HG03565 (cell line): ENCODE measurements around the gene GNAQ.

ENCODE experiments used
- ATAC-seq: cut with Tn5 transposase; IDR thresholded peaks from one replicate; pipeline ENCODE4 v1.9.1; 2021; ENCODE audit warnings: mild to moderate bottlenecking, moderate library complexity; ENCODE audit not compliant: unreplicated experiment

Gene GNAQ

GRCh38 chr9:78005231-78006002, 26.2 kb downstream of the GNAQ start:
- ATAC-seq, result no peak

GRCh38 chr9:78004478-78005229, 27.0 kb downstream of the GNAQ start:
- no peak for ATAC-seq

GRCh38 chr9:78003730-78004129, 27.9 kb downstream of the GNAQ start:
- ATAC-seq, result no peak

GRCh38 chr9:78001946-78002731, 29.5 kb downstream of the GNAQ start:
- ATAC-seq, result no peak

- no peak for ATAC-seq
Measured at GRCh38 chr9:78000221-78000620, 31.4 kb downstream of the GNAQ start.

GRCh38 chr9:77999231-77999631, 32.4 kb downstream of the GNAQ start:
- ATAC-seq, result no peak

- no peak for ATAC-seq
Measured at GRCh38 chr9:77997611-77998284, 33.9 kb downstream of the GNAQ start.

- no peak for ATAC-seq
Measured at GRCh38 chr9:77996696-77997095, 34.9 kb downstream of the GNAQ start.

- ATAC-seq, result no peak
Measured at GRCh38 chr9:77991191-77991590, 40.4 kb downstream of the GNAQ start.

GRCh38 chr9:77989909-77990308, 41.7 kb downstream of the GNAQ start:
- no peak for ATAC-seq

GRCh38 chr9:77989458-77989857, 42.2 kb downstream of the GNAQ start:
- ATAC-seq, result no peak

GRCh38 chr9:77988630-77989029, 43.0 kb downstream of the GNAQ start:
- no peak for ATAC-seq

GRCh38 chr9:77987880-77988525, 43.6 kb downstream of the GNAQ start:
- ATAC-seq, result no peak

- no peak for ATAC-seq
Measured at GRCh38 chr9:77987081-77987656, 44.4 kb downstream of the GNAQ start.

GRCh38 chr9:77985996-77986395, 45.6 kb downstream of the GNAQ start:
- ATAC-seq, result no peak

GRCh38 chr9:77983320-77983662, 48.3 kb downstream of the GNAQ start:
- no peak for ATAC-seq

GRCh38 chr9:77982581-77983319, 48.9 kb downstream of the GNAQ start:
- no peak for ATAC-seq

GRCh38 chr9:77981907-77982306, 49.7 kb downstream of the GNAQ start:
- ATAC-seq, result no peak

- ATAC-seq, result no peak
Measured at GRCh38 chr9:77981332-77981731, 50.3 kb downstream of the GNAQ start.

- no peak for ATAC-seq
Measured at GRCh38 chr9:77980622-77981021, 51.0 kb downstream of the GNAQ start.
